ENCODE measurements around the gene RASGRF2. TPM values are rescaled to one million over a fixed set of nuclear protein-coding genes. Genes with fewer than 3 reads are reported as not detected.

The RASGRF2 gene
- total RNA-seq, 1 experiment from 2014 or later, result 0.48 TPM

DNA sequence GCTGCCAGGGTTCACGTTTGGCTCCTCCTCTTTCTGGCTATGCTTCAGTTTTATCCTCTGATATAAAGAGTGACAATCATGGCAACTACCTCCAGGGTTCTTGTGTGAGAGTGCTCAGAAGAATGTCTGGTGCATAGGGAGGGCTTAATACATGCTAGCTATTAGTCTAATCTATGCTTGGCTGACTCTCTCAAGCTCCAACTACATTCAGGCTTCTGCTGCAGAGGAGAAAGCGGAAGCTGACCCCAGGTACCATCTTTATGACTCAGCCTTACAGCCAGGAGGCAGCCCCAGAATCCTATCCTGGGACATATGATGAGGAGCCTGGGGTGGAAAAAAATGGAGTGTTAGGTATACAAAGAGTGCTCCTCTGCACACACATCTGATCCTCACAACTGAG is 32.1 kb upstream of the RASGRF2 start:
- CTCF ChIA-PET, result no interaction called here
- no peaks in the 10 kb centered on the region for H3K9me2 ChIP-seq (ENCODE audit: insufficient read depth)
- H3K79me2 ChIP-seq (ENCODE audit: low read depth), result no peaks in the 10 kb centered on the region
- H3K4me3 ChIP-seq, result no peak overlapping the region
- BruUV-seq (replicated peaks), result no TSS peak
- H4K20me1 ChIP-seq (ENCODE audit: insufficient read depth), result no peaks in the 10 kb centered on the region
- no peak for DNase-seq
- H3K27me3 ChIP-seq (ENCODE audit: insufficient read depth, low read depth), result no peaks in the 10 kb centered on the region
- no peak overlapping the region for H2AFZ ChIP-seq
- no peaks in the 10 kb centered on the region; the same call in 1 of the 2 replicates for H3K9me3 ChIP-seq (ENCODE audit: insufficient read depth, low read depth)
- intact Hi-C loops (cut with micrococcal nuclease; ENCODE audit: unreplicated experiment), result loop anchor here (10.0 kb wide), 1 partner anchor 177 kb away; no protein-coding TSS in a partner anchor
- TF ChIP-seq, protein P1, sequence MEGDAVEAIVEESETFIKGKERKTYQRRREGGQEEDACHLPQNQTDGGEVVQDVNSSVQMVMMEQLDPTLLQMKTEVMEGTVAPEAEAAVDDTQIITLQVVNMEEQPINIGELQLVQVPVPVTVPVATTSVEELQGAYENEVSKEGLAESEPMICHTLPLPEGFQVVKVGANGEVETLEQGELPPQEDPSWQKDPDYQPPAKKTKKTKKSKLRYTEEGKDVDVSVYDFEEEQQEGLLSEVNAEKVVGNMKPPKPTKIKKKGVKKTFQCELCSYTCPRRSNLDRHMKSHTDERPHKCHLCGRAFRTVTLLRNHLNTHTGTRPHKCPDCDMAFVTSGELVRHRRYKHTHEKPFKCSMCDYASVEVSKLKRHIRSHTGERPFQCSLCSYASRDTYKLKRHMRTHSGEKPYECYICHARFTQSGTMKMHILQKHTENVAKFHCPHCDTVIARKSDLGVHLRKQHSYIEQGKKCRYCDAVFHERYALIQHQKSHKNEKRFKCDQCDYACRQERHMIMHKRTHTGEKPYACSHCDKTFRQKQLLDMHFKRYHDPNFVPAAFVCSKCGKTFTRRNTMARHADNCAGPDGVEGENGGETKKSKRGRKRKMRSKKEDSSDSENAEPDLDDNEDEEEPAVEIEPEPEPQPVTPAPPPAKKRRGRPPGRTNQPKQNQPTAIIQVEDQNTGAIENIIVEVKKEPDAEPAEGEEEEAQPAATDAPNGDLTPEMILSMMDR (conservative IDR thresholded peaks at IDR 0.05), result no peak
- no peak for TF ChIP-seq EZH2 (IDR thresholded peaks at IDR 0.05; ENCODE audit: low read depth)
- no peaks in the 10 kb centered on the region for H3K4me1 ChIP-seq (replicated peaks; ENCODE audit: insufficient read depth)
- no peaks in the 10 kb centered on the region for H3F3A ChIP-seq (ENCODE audit: insufficient read depth, low read depth)
- H3K27ac ChIP-seq, result no peak overlapping the region
- POLR2A ChIA-PET (ENCODE audit: unreplicated experiment), result no interaction called here
- no peaks in the 10 kb centered on the region for H3K36me3 ChIP-seq (ENCODE audit: low read depth)
- no peak overlapping the region for H3K4me2 ChIP-seq

DNA sequence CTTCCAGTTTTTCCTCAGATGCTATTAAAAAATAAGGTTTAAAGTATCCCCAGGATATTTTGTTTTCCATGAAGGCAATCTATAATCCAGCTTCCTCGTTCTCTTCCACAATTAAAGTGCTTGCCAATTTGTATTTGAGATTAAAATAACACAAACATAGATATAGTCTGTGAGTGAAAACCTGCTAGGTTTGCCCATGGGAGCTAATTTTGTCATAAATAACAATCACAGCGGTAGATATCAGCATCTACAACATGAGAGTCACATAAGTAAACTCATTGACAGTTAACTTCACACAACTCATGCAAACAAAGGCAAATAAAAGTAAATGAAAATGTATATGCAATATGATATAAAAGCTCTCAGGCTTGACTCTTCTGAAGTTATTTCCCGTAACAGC is 29.2 kb upstream of the RASGRF2 start:
- POLR2A ChIA-PET (ENCODE audit: unreplicated experiment), result no interaction called here
- TF ChIP-seq, protein P1 (conservative IDR thresholded peaks at IDR 0.05), result no peak
- H2AFZ ChIP-seq, result no peak overlapping the region
- H3F3A ChIP-seq (ENCODE audit: insufficient read depth, low read depth), result no peaks in the 10 kb centered on the region
- no peak overlapping the region for H3K4me3 ChIP-seq
- H3K36me3 ChIP-seq (ENCODE audit: low read depth), result no peaks in the 10 kb centered on the region
- BruUV-seq (replicated peaks), result no TSS peak
- no peak overlapping the region for H3K27ac ChIP-seq
- H3K4me1 ChIP-seq (replicated peaks; ENCODE audit: insufficient read depth), result no peaks in the 10 kb centered on the region
- intact Hi-C loops (cut with micrococcal nuclease; ENCODE audit: unreplicated experiment), result no loop called here
- CTCF ChIA-PET, result no interaction called here
- no peak overlapping the region for H3K4me2 ChIP-seq
- no peak for DNase-seq
- H3K27me3 ChIP-seq (ENCODE audit: insufficient read depth, low read depth), result no peaks in the 10 kb centered on the region
- H3K9me3 ChIP-seq (ENCODE audit: insufficient read depth, low read depth), result no peaks in the 10 kb centered on the region
- no peaks in the 10 kb centered on the region for H3K9me2 ChIP-seq (ENCODE audit: insufficient read depth)
- H3K79me2 ChIP-seq (ENCODE audit: low read depth), result no peaks in the 10 kb centered on the region
- H4K20me1 ChIP-seq (ENCODE audit: insufficient read depth), result no peaks in the 10 kb centered on the region

DNA sequence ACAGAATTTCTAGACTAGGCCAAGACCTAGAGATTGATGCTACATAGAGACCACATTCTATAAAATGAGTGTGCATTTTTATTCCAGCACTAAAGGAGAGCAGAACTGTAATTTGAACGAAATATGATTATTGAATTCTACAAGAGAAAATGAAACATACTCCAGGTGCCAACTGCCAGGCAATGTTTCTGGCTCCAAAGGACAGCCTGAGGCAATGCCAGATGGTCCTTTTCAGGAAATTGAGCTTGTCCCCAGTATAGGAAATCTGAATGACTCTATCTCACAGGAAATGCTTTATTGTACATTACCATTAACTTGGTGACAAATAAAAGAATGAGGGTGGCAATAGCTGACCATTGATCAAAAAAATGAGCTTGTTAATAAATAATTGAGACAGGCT is 28.8 kb upstream of the RASGRF2 start:
- TF ChIP-seq, protein P1 (conservative IDR thresholded peaks at IDR 0.05), result no peak
- TF ChIP-seq EZH2 (IDR thresholded peaks at IDR 0.05; ENCODE audit: low read depth), result no peak
- H3K4me3 ChIP-seq, result no peak overlapping the region

More for the DNA sequence above, 28.8 kb upstream of the RASGRF2 start:
- Histone ChIP-seq H3K27me3 (ENCODE audit: insufficient read depth, low read depth) (no peaks in the 10 kb centered on the region), H3K79me2 (ENCODE audit: low read depth) (no peaks in the 10 kb centered on the region), H3K4me1 (replicated peaks; ENCODE audit: insufficient read depth) (no peaks in the 10 kb centered on the region), H2AFZ (no peak overlapping the region), H4K20me1 (ENCODE audit: insufficient read depth) (no peaks in the 10 kb centered on the region), H3K36me3 (ENCODE audit: low read depth) (no peaks in the 10 kb centered on the region), H3F3A (ENCODE audit: insufficient read depth, low read depth) (no peaks in the 10 kb centered on the region), H3K9me2 (ENCODE audit: insufficient read depth) (no peaks in the 10 kb centered on the region), H3K27ac (no peak overlapping the region), H3K9me3 (ENCODE audit: insufficient read depth, low read depth) (no peaks in the 10 kb centered on the region), H3K4me2 (no peak overlapping the region)
- no TSS peak for BruUV-seq (replicated peaks)
- no peak for DNase-seq
- ChIA-PET POLR2A (ENCODE audit: unreplicated experiment) (no interaction called here), CTCF (no interaction called here)
- intact Hi-C loops (cut with micrococcal nuclease; ENCODE audit: unreplicated experiment), result no loop called here
